PFSK-1 (cell line): ENCODE data around the gene DDX25.

ENCODE experiments used
- FOXP2 ChIP-seq: optimal IDR thresholded peaks from 2 replicates; pipeline ENCODE3; 2011; ENCODE audit warnings: borderline replicate concordance, control low read depth, inconsistent platforms; ENCODE audit not compliant: insufficient read depth; ENCODE audit errors: extremely low read length, extremely low read depth
- POLR2AphosphoS5 ChIP-seq: IDR thresholded peaks from 2 replicates; pipeline ENCODE4 v1.6.1; 2012; ENCODE audit warnings: low read depth, mild to moderate bottlenecking, control low read depth, low read length, moderate library complexity
- REST ChIP-seq, 2 experiments: IDR thresholded peaks; 2 replicates each; pipeline versions ENCODE4 v1.6.1 to v1.8.0; 2011 to 2012; ENCODE audit warnings: low read depth in 2 of 2, low read length in 2 of 2, control low read depth in 1 of 2, inconsistent platforms in 1 of 2, mild to moderate bottlenecking in 1 of 2, moderate library complexity in 1 of 2; ENCODE audit not compliant: insufficient read depth in 1 of 2
- SIN3A ChIP-seq: IDR thresholded peaks from 2 replicates; pipeline ENCODE4 v1.6.1; 2012; ENCODE audit warnings: mild to moderate bottlenecking, low read length, moderate library complexity, borderline replicate concordance; ENCODE audit not compliant: insufficient read depth
- TAF1 ChIP-seq: IDR thresholded peaks from 2 replicates; pipeline ENCODE4 v1.6.1; 2012; ENCODE audit warnings: low read length, control low read depth, borderline replicate concordance; ENCODE audit not compliant: insufficient read depth

- no peak for TF ChIP-seq POLR2AphosphoS5
- TF ChIP-seq REST (IDR thresholded peaks at IDR 0.05; ENCODE audit: insufficient read depth in 1 of 2, low read depth in 2 of 2, low read length in 2 of 2): no peak
- TF ChIP-seq TAF1: no peak
- no peak for TF ChIP-seq SIN3A
- no peak for TF ChIP-seq FOXP2
These were observed 38.6 kb downstream of the DDX25 start for GRCh38 chr11:125942771-125943428.
